LHCN-M2 (cell line): Measurements from ENCODE around the gene ZDHHC18. TPM values are rescaled to one million over a fixed set of nuclear protein-coding genes. Genes with fewer than 3 reads are reported as not detected.

Source experiments
- DNase-seq: peaks from one replicate; pipeline ENCODE4 v3.0.0-alpha.2; 2012; ENCODE audit warnings: low read depth
- polyA plus RNA-seq: library from polyadenylated mRNA; unstranded; fragments of >200 nt; gene quantifications from one replicate; pipeline ENCODE4 v1.2.1, GENCODE V29; 2012; ENCODE audit warnings: missing spikeins
- total RNA-seq: library from RNA; depleted of rRNA; stranded (reverse); fragments of >200 nt; gene quantifications from 2 replicates; pipeline ENCODE4 v1.2.3, GENCODE V29; 2014; rRNA removed

The ZDHHC18 gene
- total RNA-seq, result 10.4 and 13.0 TPM in 2 replicates
- polyA plus RNA-seq, result 12.5 TPM

- DNase-seq, result peak; percentile 37
Observed at GRCh38 chr1:26826261-26827105, at the start of gene ZDHHC18. TSS of gene ZDHHC18 (plus strand) at chr1:26826688. CDS start at chr1:26826805, 117 bp downstream.

GRCh38 chr1:26779098-26779668, 47.3 kb upstream of the ZDHHC18 start:
- DNase-seq, result no peak

- DNase-seq, result no peak
Observed at GRCh38 chr1:26780344-26780957, 46.0 kb upstream of the ZDHHC18 start.

GRCh38 chr1:26781206-26781825, 45.2 kb upstream of the ZDHHC18 start:
- DNase-seq, result no peak

- DNase-seq, result no peak
Observed at GRCh38 chr1:26782521-26783212, 43.8 kb upstream of the ZDHHC18 start.

GRCh38 chr1:26783646-26784022, 42.9 kb upstream of the ZDHHC18 start:
- DNase-seq, result no peak

- peak; percentile 69 for DNase-seq
Observed at GRCh38 chr1:26784023-26784871, 42.2 kb upstream of the ZDHHC18 start.

- DNase-seq, result no peak
Observed at GRCh38 chr1:26784886-26785285, 41.6 kb upstream of the ZDHHC18 start.

- peak; percentile 32 for DNase-seq
Observed at GRCh38 chr1:26785611-26786436, 40.7 kb upstream of the ZDHHC18 start.

- DNase-seq, result peak; percentile 84
Observed at GRCh38 chr1:26786437-26787380, 39.8 kb upstream of the ZDHHC18 start.

GRCh38 chr1:26787381-26787705, 39.1 kb upstream of the ZDHHC18 start:
- DNase-seq, result peak; percentile 49

GRCh38 chr1:26787706-26788514, 38.6 kb upstream of the ZDHHC18 start, which contains the start of gene PIGV:
TSS of gene PIGV (plus strand) at chr1:26787950. CDS start at chr1:26790816, 2,866 bp downstream.
- peak; percentile 75 for DNase-seq

- DNase-seq, result no peak
Observed at GRCh38 chr1:26788515-26788785, 38.0 kb upstream of the ZDHHC18 start.

- DNase-seq, result peak; percentile 82
Observed at GRCh38 chr1:26788836-26789611, 37.5 kb upstream of the ZDHHC18 start.

GRCh38 chr1:26789612-26789865, 36.9 kb upstream of the ZDHHC18 start:
- DNase-seq, result no peak

- DNase-seq, result no peak
Observed at GRCh38 chr1:26789931-26790330, 36.6 kb upstream of the ZDHHC18 start.

- DNase-seq, result no peak
Observed at GRCh38 chr1:26790551-26790953, 35.9 kb upstream of the ZDHHC18 start.
